RWPE2 (cell line): ENCODE data around the gene CDK18.

ENCODE experiments used
- ATAC-seq: fragments of 200-7000 bp; cut with Tn5 transposase; 3 replicates; pipeline ENCODE4 v1.9.1; 2021; ENCODE audit warnings: low read depth
- DNase-seq: peaks from one replicate; pipeline ENCODE4 v3.0.0-alpha.2; 2020; ENCODE audit warnings: low spot score
- H3K27ac ChIP-seq: fragments of 450-650 bp; 2 replicates; pipeline ENCODE4 v1.5.1; 2017; ENCODE audit warnings: mild to moderate bottlenecking; ENCODE audit not compliant: poor library complexity, severe bottlenecking
- H3K27me3 ChIP-seq: fragments of 250-450 bp; sonication (Bioruptor Pico); 2 replicates; pipeline ENCODE4 v1.5.1; 2021; ENCODE audit warnings: mild to moderate bottlenecking, moderate library complexity; ENCODE audit not compliant: insufficient read depth, poor library complexity, severe bottlenecking
- H3K36me3 ChIP-seq: fragments of 250-450 bp; sonication (Bioruptor Pico); 2 replicates; pipeline ENCODE4 v1.5.1; 2020; ENCODE audit warnings: low read depth, mild to moderate bottlenecking, moderate library complexity
- H3K4me1 ChIP-seq: fragments of 250-450 bp; sonication (Bioruptor Pico); 2 replicates; pipeline ENCODE4 v1.5.1; 2021; ENCODE audit warnings: mild to moderate bottlenecking, moderate library complexity; ENCODE audit not compliant: insufficient read depth, poor library complexity, severe bottlenecking
- H3K4me3 ChIP-seq: fragments of 250-450 bp; sonication (Bioruptor Pico); 2 replicates; pipeline ENCODE4 v1.5.1; 2021; ENCODE audit warnings: mild to moderate bottlenecking, moderate library complexity; ENCODE audit not compliant: severe bottlenecking
- H3K9me3 ChIP-seq: fragments of 250-450 bp; sonication (Bioruptor Pico); 2 replicates; pipeline ENCODE4 v1.5.1; 2021; ENCODE audit warnings: mild to moderate bottlenecking, moderate library complexity; ENCODE audit not compliant: severe bottlenecking
- TF ChIP-seq, protein P1 (sequence below): fragments of 450-650 bp; IDR thresholded peaks from one replicate; pipeline ENCODE4 v1.5.1; 2017; ENCODE audit warnings: mild to moderate bottlenecking, moderate library complexity; ENCODE audit not compliant: poor library complexity, severe bottlenecking

The CDK18 gene

DNA sequence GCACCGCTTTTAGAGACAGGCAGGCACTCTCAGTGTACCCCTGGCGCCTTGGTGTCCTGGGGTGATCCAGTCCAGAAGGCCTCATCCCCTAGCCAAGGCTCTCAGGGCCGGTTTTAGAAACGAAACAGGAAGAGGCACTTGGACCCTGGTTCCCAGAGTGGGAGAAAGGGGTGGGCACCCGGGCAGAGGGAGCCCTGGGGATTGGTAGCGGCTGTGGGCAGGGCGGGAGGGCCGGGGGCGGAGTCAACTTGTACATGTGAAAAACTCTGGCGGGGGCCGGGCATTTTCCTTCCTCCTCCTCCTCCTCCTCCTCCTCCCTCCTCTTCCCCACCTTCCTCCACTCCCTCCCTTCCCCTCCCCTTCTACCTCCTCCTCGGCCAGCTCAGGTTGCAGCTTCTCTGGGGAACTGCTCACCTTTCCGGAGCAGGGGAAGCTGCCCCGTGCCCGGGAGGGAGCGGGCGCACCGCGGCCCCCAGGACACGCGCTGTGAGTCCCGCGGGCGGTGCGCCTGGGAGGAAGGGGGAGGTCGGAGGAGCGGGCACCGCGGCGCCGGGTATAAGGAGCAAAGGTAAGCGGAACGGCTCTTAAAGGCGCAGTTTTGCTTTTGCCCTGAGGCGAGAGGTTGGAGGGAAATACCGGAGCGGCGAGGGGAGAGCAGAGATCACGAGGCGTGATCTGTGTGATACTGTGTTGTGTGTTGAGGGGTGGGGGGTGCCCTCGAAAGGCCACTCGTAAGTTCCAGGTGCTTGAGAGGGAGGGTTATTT lies at the start of gene CDK18:
CDK18 (plus strand) TSS at position 359 of the 765 bp plus-strand sequence. CDS start 18,499 bp downstream, outside the sequence.
- TF ChIP-seq, protein P1, sequence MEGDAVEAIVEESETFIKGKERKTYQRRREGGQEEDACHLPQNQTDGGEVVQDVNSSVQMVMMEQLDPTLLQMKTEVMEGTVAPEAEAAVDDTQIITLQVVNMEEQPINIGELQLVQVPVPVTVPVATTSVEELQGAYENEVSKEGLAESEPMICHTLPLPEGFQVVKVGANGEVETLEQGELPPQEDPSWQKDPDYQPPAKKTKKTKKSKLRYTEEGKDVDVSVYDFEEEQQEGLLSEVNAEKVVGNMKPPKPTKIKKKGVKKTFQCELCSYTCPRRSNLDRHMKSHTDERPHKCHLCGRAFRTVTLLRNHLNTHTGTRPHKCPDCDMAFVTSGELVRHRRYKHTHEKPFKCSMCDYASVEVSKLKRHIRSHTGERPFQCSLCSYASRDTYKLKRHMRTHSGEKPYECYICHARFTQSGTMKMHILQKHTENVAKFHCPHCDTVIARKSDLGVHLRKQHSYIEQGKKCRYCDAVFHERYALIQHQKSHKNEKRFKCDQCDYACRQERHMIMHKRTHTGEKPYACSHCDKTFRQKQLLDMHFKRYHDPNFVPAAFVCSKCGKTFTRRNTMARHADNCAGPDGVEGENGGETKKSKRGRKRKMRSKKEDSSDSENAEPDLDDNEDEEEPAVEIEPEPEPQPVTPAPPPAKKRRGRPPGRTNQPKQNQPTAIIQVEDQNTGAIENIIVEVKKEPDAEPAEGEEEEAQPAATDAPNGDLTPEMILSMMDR, result no peak
- peak within 1 kb of the TSS; percentile 41 for H3K27ac ChIP-seq
- no peaks in the 10 kb centered on the region; the same call in 1 of the 2 replicates for H3K36me3 ChIP-seq
- ATAC-seq (peak; percentile 71), DNase-seq (peak; percentile 88)
- H3K9me3 ChIP-seq, result no peaks in the 10 kb centered on the region
- peak within 1 kb of the TSS; percentile 79 for H3K4me3 ChIP-seq
- no peaks in the 10 kb centered on the region for H3K27me3 ChIP-seq
- H3K4me1 ChIP-seq, result no peaks in the 10 kb centered on the region

DNA sequence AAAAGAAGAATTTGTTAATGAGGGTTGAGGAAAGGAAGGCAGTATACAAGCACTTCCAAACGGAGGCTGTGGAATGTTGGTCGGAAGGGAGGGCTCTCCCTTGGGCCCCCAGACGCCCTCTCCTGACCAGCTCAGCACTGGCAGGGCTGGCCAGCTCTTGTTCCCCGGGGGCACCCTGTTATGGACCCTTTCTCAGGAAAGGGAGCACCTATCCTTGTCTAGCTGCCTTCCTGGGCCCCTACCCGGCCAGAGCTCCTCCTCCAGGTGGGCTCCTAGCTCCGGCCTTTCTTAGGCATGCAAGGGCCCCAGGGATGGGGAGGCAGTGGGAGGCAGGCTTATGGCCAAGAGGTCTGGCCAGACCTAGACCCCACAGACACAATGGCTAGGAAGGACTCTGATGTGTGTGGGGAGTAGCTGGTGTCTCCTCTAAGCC lies 49.5 kb upstream of the CDK18 start:
- DNase-seq (no peak), ATAC-seq (no peak)
- Histone ChIP-seq H3K9me3 (no peaks in the 10 kb centered on the region), H3K27me3 (peaks cover 36% of the 10 kb centered on the region), H3K36me3 (no peaks in the 10 kb centered on the region), H3K4me3 (no peak overlapping the region), H3K27ac (no peak overlapping the region), H3K4me1 (peaks cover 7% of the 10 kb centered on the region)
- TF ChIP-seq, protein P1, result no peak

DNA sequence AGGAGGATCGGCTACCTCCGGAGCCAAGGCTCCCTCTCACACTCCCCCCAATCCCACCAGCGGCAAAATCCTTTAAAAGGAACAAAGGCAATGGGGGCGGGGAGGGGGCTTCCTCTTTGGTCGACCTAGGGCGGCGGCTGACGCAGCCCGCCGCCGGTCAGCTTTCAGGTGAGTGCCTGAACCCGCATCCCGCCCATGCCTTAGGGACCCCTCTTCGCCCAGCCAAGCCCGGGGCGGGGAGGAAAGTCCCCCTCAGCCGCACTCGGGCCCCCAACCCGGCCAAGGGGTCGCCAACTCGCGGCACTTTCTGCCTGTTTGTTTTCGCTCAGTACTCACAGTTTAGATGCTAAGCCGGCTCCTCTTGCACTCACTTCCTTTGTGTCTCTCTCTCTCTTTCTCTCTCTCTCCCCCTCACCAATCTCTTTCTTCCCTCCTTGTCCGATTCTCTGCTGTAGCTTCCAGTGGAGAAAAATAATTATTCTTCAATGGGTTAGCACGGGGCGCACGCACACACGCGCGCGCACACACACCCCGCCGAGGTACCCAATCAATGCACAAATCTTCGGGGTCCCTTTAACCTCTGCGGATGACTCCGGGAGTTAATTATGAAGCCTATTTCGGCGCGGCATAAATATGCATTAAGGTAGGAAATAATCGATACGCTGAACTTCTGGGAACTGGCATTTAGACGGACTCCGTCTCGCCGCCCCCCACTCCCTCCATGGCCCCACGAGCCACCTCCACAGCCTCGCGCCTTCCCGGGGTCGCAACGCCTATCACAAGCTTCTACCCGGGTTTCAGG lies 48.7 kb upstream of the CDK18 start, which contains the start of gene BLACAT1:
BLACAT1 (minus strand) TSS at position 465 of the 802 bp plus-strand sequence.
- no peaks in the 10 kb centered on the region for H3K36me3 ChIP-seq
- no peak for ATAC-seq
- peaks cover 1% of the 10 kb centered on the region for H3K4me1 ChIP-seq
- TF ChIP-seq, protein P1, result no peak
- H3K9me3 ChIP-seq, result no peaks in the 10 kb centered on the region
- H3K27ac ChIP-seq, result no peak within 1 kb of the TSS
- peak within 1 kb of the TSS; percentile 23 for H3K4me3 ChIP-seq
- peaks cover 36% of the 10 kb centered on the region for H3K27me3 ChIP-seq
- DNase-seq, result no peak

DNA sequence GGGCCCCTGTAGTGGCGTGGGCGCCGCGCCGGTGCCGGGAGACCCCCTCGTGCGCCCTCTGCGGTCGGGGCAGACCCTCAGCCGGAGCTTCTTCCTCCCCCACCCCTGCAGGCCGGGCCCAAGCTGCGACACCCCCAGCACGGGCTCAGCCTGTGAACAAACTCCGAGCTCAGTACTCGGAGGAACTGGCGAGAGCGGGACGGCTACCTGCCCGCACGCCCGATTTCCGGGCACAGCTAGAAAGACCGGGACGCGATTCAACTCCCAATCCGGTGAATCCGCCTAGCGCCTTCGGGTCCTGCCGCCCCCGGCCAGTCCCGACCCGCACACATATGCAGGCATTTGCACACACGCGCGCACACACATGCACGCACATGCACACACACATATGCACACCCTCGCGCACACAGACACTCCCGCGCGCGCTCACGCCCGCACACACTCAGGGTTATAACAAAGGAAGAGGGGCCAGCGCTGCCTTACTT lies 48.0 kb upstream of the CDK18 start:
- DNase-seq, result no peak
- Histone ChIP-seq H3K9me3 (no peaks in the 10 kb centered on the region), H3K27ac (no peak overlapping the region), H3K36me3 (no peaks in the 10 kb centered on the region), H3K27me3 (peaks cover 36% of the 10 kb centered on the region), H3K4me1 (no peaks in the 10 kb centered on the region), H3K4me3 (peak overlapping the region; percentile 23)
- ATAC-seq, result peak; percentile 52
- TF ChIP-seq, protein P1, result no peak
